Measurements from ENCODE around the gene SRD5A1.

GRCh38 chr5:6686915-6687409 lies 53.7 kb downstream of the SRD5A1 start:
- TF ChIP-seq CTCF (IDR thresholded peaks at IDR 0.05), result no peak
- TF ChIP-seq MAFK (IDR thresholded peaks at IDR 0.05; ENCODE audit: partially characterized antibody), result no peak
- no peak for TF ChIP-seq RNF2 (IDR thresholded peaks at IDR 0.05; ENCODE audit: borderline replicate concordance, low read depth)
- no peak for TF ChIP-seq FOXS1 (CRISPR knock-in tag; IDR thresholded peaks at IDR 0.05)
- no peak for TF ChIP-seq BCL3 (IDR thresholded peaks at IDR 0.05)
- no peak for TF ChIP-seq CEBPB (IDR thresholded peaks at IDR 0.05)
- peak; percentile 91 for TF ChIP-seq REST (IDR thresholded peaks at IDR 0.05)
- no peak for TF ChIP-seq PHF8 (IDR thresholded peaks at IDR 0.05; ENCODE audit: borderline replicate concordance, low read depth)
- no peak for TF ChIP-seq ESRRA (IDR thresholded peaks at IDR 0.05; ENCODE audit: borderline replicate concordance, low read length)

All from A549 (cell line).